GM21528 (cell line): ENCODE data around the gene LRRC45.
A peak's percentile ranks its signal among the peaks of the same experiment; 100 is the strongest.
"Not testable (repeated sequence)": the region's sequence is repeated elsewhere in the genome, so short reads cannot be mapped to it uniquely, and the experiment has no call there.

Experiments
- ATAC-seq: cut with Tn5 transposase; IDR thresholded peaks from one replicate; pipeline ENCODE4 v1.9.1; 2021; ENCODE audit warnings: mild to moderate bottlenecking, moderate library complexity; ENCODE audit not compliant: unreplicated experiment, low FRiP score

LRRC45 gene

DNA sequence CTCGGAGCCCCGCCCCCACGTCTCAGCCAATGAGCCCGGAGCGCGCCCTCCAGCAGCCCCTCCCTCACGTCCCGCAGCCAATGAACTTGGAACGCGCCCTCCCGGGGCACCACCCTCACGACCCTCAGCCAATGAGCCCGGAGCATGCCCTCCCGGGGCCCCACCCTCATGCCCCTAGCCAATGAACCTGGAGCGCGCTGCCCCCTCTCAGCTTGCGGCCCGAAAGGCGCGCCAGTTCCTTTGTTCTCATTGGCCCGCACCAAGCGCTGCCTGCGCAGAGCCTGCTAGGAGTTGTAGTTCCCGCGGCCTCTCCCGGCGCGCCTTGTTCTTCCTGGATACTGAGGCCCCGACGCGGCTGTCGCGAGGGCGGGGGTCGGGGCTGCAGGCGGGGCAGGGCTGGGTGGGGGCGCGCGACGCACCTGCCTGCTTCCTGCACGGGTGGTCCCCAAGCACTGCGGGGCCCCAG, at the start of gene LRRC45:
LRRC45 (plus strand) TSS at position 325 of the 466 bp plus-strand sequence. CDS start 339 bp downstream, outside the sequence.
- peak; percentile 71 for ATAC-seq

DNA sequence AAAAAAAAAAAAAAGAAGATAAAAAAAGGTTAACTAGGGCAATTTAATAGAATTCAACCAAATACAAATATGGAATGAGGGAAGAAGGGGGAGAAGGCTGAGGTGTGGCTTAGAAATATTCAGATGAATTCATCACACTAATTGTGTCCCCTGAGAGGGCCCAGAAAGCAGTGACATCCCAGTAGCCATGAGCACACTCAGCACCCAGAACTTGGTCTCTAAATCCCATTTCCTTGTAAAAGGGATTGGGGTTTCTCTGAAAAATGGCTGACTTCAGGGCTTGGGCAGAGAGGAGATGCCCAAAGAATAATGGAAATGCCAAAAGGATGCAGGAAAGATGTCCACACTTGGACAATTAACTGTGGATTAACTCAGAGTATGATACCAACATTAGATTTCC, 49.7 kb upstream of the LRRC45 start:
- ATAC-seq: no peak

DNA sequence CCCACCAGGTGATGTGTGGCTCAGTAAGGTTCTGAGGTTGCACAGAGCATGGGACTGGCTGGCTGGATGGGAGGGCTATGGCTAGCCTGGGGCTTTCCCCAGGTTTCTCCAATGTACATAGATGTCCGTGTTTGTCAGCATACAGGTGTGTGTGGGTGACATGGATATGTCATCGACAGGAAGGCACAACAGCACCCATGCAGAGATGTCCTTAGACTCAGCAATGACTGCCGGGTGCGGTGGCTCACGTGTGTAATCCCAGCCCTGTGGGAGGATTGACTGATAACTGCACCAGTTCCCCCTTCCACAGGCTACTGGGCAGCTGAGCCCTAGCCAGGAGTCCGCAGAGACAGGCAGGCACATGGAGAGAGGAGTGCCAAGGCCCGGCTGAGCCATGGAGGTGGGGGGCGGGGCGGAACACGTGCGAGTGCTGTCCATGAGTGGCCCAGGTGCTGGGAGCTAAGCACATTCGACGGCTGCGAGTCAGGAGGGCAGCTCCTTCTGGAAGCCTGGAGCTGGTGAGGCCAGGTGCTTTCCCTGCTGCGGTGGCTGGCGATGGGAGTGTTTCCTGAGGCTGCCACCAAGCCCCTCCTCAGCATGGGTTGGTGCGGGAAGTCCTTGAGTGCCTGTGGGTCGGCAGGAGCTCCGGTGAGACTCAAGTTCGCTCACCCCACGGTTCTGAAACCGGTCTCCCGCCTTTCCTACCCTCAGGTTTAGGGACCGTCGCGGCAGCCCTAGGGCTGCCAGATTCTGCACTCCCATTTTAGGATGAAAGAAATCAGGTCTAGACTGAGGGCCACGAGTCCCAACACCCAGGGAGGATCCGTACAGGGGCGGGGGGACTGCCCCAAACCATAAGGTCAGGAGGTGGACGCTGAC, 46.5 kb upstream of the LRRC45 start:
- peak; percentile 11 for ATAC-seq

DNA sequence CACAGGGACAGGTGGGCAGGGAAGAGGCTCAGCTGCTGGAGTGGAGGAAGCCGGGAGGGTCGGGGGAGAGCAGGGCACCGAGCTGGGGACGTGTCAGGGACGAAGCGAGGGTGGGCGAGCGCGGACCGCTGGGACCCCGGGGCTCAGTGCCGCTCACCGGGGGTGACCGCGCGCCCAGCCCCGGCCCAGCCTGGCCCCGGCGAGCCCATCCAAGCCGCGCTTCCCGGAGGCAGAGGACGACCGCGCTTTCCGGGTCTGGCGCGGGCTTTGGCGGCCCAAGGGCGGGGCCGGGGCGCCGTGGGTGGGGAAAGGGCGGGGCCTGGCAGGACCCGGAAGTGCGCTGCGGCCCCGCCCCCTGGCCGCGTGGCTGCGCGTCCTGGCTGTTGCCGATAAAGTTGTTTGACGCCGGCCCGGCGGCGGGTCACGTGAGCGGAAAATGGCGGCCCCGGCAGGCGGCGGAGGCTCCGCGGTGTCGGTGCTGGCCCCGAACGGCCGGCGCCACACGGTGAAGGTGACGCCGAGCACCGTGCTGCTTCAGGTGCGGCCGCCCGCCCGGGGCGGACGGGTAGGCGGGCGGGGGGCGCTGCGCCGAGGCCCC, 45.8 kb upstream of the LRRC45 start, which contains the start of gene ASPSCR1:
ASPSCR1 (plus strand) TSS at position 419 of the 598 bp plus-strand sequence; CDS start at position 437, 18 bp downstream.
- peak; percentile 82 for ATAC-seq

DNA sequence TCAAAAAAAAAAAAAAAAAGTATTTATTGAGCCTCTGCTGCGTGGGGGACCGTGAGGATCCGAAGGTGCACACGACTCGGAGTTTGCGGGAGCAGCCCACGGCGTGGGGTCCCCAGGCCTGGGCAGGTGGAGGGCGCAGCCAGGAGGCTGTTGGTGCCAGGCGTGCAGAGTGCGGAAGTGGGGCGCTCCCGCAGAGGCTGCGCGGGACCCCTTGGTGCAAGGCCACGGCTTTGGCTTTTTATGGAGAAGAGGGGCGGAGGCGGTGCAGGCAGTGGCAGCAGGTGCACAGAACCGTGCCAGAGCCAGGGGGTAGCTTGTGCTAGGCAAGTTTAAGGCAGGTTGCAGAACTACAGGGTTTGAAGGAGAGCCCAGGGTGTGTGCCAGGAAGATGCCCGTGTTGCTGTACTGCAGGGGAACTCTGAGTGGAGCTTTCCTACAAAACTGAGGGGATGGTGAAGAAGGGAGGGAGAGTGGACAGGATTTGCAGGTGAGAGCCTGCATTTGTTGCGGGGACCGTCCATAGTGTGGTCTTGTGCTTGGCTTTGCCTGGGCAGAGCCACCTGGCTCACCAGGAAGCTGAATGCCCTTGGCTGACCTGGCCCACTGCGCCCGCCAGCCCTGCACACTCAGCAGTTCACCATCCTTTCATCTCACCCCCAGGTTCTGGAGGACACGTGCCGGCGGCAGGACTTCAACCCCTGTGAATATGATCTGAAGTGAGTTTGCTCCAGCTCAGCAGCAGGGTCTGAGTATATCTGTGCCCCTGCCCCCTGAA, 44.4 kb upstream of the LRRC45 start:
- no peak for ATAC-seq

DNA sequence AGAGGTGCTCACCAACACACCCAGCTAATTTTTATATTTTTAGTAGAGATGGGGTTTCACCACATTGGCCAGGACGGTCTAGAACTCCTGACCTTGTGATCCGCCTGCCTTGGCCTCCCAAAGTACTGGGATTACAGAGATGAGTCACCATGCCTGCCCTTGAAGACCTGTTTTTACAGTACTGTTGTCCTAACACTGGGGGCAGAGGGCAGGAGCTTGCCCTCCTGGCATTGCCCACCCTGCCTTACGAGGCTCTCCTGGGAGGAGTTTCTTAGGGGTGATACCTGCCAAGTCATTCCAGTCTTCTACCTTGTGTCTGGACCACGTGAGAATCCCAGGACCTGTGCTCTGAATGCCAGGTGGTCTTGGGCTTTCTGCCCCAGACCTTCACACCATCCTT, 43.0 kb upstream of the LRRC45 start:
- ATAC-seq: no peak

DNA sequence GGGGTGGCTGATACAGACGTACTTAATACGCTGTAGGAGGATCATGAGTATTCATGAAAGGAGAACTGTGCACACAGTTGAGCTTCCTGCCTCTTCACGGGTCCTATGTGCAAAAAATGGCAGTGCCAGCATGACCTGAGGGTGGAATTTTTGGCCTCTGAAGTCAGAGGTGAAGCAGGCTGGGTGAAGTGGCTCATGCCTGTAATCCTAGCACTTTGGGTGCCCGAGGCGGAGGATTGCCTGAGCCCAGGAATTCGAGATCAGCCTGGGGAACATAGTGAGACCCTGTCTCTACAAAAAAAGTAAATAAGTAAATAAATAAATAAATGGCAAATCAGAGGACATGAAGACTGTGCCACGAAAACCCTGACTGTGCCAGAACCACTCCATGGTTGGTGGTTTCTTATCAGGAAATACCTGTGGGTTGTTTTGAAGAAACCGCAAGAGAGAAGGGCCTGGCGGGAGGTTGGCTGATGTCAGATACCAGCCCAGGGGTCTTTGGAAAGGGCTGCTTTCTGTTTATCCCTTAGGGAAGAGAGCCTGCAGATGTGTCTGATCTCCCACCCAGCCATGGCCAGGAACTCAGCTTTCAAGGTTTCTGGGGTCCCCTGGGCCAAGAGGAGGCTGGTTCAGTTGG, 42.3 kb upstream of the LRRC45 start:
- no peak for ATAC-seq

DNA sequence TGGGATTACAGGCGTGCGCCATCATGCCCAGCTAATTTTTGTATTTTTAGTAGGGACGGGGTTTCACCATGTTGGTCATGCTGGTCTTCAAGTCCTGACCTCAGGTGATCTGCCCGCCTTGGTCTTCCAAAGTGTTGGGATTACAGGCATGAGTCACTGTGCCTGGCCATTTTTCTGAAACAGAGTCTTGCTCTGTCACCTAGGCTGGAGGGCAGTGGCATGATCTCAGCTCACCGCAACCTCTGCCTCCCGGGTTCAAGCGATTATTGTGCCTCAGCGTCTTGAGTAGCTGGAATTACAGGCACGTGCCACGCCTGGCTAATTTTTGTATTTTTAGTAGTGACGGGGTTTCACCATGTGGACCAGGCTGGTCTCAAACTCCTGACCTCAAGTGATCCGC, 41.6 kb upstream of the LRRC45 start:
- ATAC-seq: not testable (repeated sequence)

DNA sequence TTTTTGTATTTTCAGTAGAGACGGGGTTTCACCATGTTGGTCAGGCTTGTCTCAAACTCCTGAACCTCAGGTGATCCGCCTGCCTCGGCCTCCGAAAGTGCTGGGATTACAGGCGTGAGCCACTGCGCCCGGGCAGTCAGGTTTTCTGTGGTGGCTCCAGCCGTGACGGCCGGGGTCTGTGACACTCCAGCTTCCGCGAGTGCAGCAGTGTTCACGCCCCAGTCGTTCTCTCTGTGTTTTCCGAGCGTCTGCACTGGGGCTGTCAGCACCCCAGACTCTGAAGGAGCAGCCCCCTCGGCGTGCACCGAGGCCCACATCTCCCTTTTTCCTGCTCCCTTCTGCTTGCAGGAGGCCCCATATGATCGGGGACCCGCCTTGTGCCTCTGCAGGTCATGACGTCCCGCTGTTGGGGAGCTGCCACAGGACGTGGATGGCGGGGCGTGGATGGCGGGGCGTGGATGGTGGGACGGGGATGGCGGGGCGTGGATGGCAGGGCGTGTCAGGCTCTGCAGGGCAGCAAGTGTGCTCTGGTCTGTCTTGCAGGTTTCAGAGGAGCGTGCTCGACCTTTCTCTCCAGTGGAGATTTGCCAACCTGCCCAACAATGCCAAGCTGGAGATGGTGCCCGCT, 40.0 kb upstream of the LRRC45 start:
- ATAC-seq: no peak

DNA sequence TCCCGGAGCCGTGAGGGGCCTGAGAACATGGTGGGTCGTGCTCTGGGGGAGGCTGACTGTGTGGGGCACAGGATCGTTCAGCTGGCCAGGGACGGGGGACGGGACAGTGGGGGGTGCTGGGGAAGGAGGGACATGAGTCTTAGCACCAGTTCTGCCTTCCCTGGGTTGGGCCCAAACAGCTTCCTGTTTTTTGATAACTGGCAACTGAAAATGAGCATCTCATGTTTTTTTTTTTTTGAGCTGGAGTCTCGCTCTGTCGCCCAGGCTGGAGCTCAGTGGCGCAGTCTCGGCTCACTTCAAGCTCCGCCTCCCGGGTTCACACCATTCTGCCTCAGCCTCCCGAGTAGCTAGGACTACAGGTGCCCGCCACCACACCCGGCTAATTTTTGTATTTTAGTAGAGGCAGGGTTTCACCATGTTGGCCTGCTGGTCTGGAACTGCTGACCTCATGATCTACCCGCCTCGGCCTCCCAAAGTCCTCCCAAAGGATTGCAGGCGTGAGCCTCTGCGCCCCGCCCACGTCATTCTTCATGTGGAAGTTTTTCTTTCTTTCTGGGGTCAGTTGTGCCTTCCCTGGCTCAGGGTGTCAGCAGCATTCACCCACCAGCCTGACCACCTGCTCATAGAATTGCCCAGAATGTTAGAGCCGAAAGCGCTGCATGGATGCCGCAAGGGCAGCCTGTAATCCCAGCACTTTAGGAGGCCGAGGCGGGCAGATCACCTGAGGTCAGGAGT, 39.3 kb upstream of the LRRC45 start:
- no peak for ATAC-seq

DNA sequence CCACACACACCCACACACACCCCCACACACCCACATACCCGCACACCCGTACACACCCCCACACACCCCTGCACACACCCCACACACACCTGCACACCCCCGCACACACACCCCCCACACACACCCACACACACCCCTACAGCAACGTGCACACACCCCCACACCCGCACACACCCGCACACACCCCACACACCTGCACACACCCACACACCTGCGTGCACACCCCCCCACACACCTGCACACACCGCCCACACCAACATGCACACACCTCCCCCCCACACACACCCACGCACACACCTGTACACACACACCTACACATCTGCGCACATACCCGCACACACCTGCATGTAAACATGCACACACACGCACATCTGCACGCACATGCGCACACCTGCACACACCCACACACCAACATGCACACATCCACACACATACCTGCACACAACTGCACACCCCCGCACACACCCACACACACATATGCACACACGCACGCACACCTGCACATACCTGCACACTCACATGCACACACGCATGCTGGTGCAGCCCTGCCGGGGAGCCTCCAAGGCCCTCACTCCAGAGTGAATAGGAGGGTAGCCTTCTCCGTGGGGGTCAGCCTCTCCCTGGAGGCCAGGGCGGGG, 38.2 kb upstream of the LRRC45 start:
- no peak for ATAC-seq

DNA sequence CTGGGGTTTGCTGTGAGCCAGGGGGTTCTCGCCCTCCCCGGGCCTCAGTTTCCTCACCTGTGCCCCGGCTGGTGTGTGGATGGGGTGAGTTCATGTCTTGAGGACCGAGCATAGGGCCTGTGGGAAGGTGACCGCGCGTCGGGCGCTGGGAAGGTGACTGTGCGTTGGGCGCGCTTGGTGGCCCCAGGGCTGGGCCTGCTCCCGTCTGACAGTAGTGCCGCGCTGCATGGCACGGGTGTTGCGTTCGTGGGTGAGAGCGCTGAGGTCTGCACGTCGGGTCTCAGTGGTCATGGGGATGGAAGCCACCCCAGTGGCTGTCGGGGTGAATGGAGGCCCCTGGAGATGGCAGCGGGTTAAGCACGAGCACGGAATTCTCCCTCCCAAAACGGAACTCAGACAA, 36.5 kb upstream of the LRRC45 start:
- no peak for ATAC-seq

DNA sequence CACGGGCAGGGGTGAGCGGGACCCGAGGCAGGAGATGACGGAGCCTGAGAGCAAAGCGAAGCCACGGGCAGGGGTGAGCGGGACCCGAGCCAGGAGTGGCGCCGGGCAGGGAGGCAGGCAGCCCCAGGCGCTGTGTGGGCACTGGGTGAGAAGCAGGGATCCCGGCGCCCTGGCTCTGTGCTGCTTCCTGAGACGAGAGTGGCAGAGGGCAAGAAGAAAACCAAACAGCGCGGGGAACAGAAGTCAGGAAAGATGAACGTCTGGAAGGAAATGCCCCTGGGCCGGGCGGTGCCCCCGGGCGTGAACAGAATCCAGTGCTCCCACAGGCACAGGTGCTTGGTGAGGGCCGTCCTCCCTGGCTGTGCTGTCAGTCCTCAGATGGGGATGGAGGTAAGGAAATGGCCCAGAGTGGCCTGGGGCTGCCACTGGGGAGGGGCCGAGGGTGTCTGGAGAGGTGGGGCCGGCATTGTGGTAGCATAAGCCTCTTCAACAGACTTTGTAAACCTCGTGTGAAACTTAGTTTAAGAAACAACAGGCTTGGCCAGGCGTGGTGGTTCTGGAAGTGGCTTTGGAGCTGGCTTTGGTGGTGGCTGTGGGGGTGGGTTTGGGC, 35.8 kb upstream of the LRRC45 start:
- ATAC-seq: no peak

DNA sequence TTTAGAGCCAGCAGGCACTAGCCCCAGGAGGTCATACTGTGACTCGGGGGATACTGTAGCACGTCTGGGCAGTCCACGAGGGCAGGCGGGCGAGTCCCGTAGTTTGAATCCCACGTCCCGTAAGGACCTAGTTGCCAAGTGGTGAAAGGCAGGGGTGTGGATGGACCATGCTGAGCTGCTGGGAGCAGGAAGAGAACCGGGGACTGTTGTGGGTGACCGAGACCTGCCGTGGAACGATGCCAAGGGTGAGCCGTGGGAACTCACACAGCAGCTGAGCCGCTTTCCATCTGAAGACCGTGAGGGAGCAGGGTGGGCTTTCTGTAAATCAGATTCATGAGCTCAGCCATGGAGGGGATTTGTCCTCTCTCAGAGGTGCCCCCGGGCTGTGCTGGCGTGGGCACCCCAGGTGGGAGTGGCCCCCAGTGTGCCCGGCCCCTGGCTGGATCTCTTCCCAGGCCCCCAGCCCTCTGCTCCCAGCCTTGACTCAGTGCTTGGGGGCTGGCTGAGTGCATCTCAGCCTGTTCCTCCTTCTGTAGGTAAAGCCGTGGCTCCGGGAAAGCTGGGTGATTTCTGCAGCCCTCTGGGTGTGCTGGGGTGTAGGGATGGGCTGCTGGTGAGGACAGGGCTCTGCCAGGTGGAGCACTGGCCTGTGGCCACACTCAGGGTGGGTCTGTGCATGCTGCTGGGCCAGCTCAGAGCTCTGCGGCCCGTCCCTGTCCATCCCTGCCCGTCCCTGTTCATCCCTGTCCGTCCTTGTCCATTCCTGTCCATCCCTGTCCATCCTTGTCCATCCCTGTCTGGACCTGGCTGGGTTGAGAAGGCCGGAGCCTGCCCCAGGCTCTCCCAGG, 32.0 kb upstream of the LRRC45 start:
- no peak for ATAC-seq

DNA sequence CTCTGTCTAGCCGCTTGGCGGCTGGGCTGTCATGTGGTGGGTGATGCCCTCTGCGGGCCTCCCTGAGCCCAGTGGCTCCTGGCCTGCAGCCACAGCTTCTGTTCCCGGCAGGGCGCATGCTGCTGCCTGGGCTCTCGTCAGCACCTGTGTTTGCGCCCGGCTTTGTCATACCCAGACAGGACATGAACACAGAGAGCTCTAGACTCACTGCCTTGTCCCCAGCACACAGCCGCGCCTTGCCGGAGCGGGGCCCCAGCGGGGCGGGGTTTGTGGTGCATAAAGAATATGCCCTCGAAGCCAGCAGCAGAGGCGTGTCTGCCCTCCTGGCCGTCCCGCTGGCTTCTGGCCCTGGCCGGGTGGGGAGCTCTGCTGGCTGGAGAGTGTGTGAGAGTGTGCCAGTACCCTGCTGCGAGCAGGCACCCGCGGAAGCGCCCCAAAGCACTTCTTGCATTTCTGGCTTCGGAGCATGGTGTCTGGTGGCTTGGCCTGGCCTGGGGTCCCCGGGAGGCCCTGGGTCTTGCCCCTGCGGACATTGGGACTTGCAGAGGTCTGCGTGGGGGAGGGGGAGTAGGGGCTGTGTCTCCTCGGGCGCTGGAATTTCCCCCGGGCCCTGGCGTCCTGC, 31.3 kb upstream of the LRRC45 start:
- ATAC-seq: no peak

DNA sequence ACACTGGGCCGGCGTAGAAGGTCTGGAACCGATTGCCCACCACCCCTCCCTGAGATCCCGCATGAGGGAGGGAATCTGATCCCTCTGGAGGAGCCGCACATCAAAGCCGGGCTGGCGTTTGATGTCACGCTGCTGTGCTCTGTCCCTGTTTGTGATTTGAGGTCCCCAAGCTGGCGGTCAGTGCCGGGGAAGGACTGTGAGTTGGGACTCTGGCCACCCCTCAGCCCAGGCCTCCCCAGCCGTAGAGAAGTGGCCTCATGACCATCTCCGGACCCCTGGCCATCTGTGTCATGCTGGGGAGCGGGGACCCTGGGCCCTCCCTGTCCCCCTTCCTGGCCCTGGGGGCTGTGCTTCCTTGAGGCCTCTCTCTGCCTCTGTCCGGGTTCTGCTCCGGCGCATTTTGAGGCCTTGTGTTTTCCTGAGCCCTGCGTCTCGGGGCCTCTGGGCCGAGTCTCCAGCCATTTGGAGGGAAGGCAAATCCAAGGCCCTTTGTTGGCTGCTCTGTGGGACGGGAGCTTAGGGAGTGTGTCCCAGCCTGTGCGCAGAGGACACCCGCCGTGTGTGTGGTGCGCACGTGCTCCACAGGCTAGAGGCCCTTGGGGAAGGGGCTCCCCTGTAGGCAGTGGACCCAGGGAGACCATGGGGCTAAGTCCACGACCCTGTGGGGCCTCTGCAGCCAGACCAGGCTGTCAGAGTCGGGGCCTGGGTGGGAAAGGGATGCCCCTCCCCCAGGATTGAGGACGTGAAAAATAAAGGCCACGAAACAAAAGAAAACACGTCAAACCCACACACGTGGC, 30.6 kb upstream of the LRRC45 start:
- ATAC-seq: no peak
